AG04449 (cell line): ENCODE measurements around the gene GCNA.
"Not testable (repeated sequence)": the region's sequence is repeated elsewhere in the genome, so short reads cannot be mapped to it uniquely, and the experiment has no call there.

Experiments
- CTCF ChIA-PET: fragments of 350-600 bp; formaldehyde crosslinking; extraction: SDS; loops from one replicate; lab custom pipeline; 2021; ENCODE audit warnings: antibody characterized with exemption; lab: Yijun Ruan, JAX
- POLR2A ChIA-PET: fragments of 400-600, 350-600 bp; formaldehyde crosslinking; extraction: SDS; loops from one replicate; lab custom pipeline; 2020; ENCODE audit warnings: antibody characterized with exemption, inconsistent platforms; lab: Yijun Ruan, JAX
- DNase-seq: peaks from one replicate; pipeline ENCODE4 v3.0.0-alpha.2; 2010; ENCODE audit warnings: low read depth, low spot score
- H3K4me3 ChIP-seq: 2 replicates; pipeline ENCODE4 v1.5.1; 2011; ENCODE audit warnings: low read depth, mild to moderate bottlenecking, control low read depth, low read length
- CTCF ChIP-seq: IDR thresholded peaks from one replicate; pipeline ENCODE4 v1.5.1; 2011; ENCODE audit warnings: mild to moderate bottlenecking, moderate library complexity, low read length, control low read depth, inconsistent platforms; ENCODE audit not compliant: insufficient read depth; ENCODE audit errors: missing control alignments

GCNA gene

GRCh38 chrX:71550578-71550977 lies 27.7 kb upstream of the GCNA start:
- DNase-seq = no peak
- TF ChIP-seq CTCF = no peak
- ChIA-PET CTCF (interaction anchor here (1.0 kb wide), 1 partner anchor 11 kb away, joined by 3 read pairs; no protein-coding TSS in a partner anchor), POLR2A (no interaction called here)
- no peak overlapping the region for H3K4me3 ChIP-seq

- no peak for DNase-seq
- CTCF ChIA-PET = interaction anchor here (1.0 to 2.2 kb wide), 2 partner anchors 8 to 10 kb away, joined by 3 to 6 read pairs; no protein-coding TSS in a partner anchor
- no peak overlapping the region for H3K4me3 ChIP-seq
- no peak for TF ChIP-seq CTCF
- POLR2A ChIA-PET = no interaction called here
These were observed 22.2 kb upstream of the GCNA start for GRCh38 chrX:71556036-71556435.

- DNase-seq = no peak
- POLR2A ChIA-PET = no interaction called here
- no peak overlapping the region for H3K4me3 ChIP-seq
- CTCF ChIA-PET = no interaction called here
- no peak for TF ChIP-seq CTCF
These were observed 19.3 kb upstream of the GCNA start for GRCh38 chrX:71558920-71559319.

GRCh38 chrX:71559773-71560172 lies 18.5 kb upstream of the GCNA start:
- CTCF ChIA-PET, DNase-seq, POLR2A ChIA-PET, H3K4me3 ChIP-seq: not testable (repeated sequence)

DNA sequence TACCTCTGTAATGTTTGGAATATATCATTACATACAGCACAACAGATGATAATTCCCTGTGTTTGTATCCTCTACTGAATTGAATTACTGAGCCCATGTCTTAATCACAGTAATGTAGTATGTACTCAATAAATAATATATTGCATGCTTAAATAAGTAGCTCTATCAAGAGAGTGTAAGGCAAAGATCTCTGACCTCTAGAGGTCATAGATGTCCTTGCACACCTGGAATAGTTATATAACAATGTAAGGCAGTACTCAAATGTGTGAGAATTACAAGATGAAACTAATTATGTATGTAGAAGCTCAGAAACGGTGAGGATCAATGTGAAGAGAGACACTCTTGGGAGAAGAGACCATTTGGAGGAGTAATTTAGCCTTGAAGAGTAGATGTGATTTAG lies 14.3 kb upstream of the GCNA start:
- DNase-seq = no peak
- TF ChIP-seq CTCF = no peak
- CTCF ChIA-PET = interaction anchor here (1.2 to 2.5 kb wide), 2 partner anchors 9 to 10 kb away, joined by 3 to 5 read pairs; no protein-coding TSS in a partner anchor
- no peak overlapping the region for H3K4me3 ChIP-seq
- POLR2A ChIA-PET = no interaction called here

DNA sequence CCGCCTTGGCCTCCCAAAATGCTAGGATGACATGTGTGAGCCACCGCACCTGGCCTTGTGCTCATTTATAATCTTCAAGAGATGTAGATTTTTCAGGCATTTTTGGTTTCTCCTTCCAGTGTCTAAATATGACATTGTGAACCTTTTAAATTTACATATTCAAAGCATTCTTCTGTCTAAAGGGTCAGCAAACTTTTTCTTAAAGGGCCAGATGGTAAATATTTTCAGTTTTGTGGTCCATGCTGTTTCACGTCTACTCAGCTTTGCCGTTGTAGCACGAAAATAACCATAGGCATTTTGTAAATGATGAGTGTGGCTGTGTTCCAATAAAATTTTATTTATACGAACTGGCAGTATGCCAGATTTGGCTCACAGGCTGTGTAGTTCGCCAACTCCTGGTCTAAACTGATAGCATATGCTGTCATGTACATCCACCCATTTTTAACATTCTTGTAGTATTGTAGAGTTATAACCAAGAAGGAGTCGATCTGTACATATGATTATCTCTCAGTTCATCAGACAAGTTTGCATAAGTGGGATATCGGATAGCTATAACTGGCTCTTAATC lies 12.7 kb upstream of the GCNA start:
- CTCF ChIA-PET = interaction anchor here (2.4 to 2.5 kb wide), 2 partner anchors 10 to 12 kb away, joined by 5 to 6 read pairs; no protein-coding TSS in a partner anchor
- no peak for TF ChIP-seq CTCF
- POLR2A ChIA-PET = no interaction called here
- no peak for DNase-seq
- no peak overlapping the region for H3K4me3 ChIP-seq

DNA sequence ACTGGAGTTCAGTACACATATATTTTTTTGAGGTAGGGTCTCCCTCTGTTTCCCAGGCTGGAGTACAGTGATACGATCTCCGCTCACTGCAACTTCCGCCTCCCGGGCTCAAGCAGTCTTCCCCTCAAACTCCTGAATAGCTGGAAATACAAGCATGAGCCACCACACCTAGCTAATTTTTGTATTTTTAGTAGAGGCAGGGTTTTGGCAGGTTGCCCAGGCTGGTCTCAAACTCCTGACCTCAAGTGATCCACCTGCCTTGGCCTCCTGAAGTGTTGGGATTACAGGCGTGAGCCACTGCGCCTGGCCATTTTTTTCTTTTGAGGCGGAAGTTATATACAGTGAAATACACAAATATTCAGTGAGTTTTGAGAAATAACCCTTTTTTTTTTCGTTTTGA lies 6.8 kb upstream of the GCNA start:
- POLR2A ChIA-PET, DNase-seq, H3K4me3 ChIP-seq, CTCF ChIA-PET: not testable (repeated sequence)
